ENCODE results near the gene HAUS5.

DNA sequence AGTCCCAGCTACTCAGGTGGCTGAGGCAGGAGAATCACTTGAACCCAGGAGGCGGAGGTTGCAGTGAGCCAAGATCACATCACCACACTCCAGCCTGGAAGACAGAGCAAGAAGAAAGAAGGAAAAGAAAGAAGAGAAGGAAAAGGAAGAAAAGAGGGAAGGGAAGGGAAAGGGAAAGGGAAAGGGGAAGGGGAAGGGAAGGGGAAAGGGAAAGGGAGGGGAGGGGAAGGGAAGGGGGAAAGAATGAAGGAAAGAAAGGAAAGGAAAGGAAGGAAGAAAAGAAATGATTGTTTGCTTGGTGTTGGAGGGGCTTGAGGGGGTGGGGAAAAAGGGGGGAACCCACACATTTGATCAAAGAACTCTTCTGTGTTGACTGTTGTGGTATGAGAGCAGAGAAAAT lies 16.6 kb upstream of the HAUS5 start:
- TF ChIP-seq, protein P1, sequence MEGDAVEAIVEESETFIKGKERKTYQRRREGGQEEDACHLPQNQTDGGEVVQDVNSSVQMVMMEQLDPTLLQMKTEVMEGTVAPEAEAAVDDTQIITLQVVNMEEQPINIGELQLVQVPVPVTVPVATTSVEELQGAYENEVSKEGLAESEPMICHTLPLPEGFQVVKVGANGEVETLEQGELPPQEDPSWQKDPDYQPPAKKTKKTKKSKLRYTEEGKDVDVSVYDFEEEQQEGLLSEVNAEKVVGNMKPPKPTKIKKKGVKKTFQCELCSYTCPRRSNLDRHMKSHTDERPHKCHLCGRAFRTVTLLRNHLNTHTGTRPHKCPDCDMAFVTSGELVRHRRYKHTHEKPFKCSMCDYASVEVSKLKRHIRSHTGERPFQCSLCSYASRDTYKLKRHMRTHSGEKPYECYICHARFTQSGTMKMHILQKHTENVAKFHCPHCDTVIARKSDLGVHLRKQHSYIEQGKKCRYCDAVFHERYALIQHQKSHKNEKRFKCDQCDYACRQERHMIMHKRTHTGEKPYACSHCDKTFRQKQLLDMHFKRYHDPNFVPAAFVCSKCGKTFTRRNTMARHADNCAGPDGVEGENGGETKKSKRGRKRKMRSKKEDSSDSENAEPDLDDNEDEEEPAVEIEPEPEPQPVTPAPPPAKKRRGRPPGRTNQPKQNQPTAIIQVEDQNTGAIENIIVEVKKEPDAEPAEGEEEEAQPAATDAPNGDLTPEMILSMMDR (IDR thresholded peaks at IDR 0.05 in 8 of 11, conservative IDR thresholded peaks at IDR 0.05 in 3 of 11), result no peak
- TF ChIP-seq POLR2AphosphoS5 (IDR thresholded peaks at IDR 0.05) (no peak), POLR2A (IDR thresholded peaks at IDR 0.05) (no peak)
